Cardiac muscle cell (in vitro differentiated cells and primary cell): Measurements from ENCODE around the gene NAT8L. TPM values are rescaled to one million over a fixed set of nuclear protein-coding genes. Genes with fewer than 3 reads are reported as not detected.

Experiments
- DNase-seq, 2 donors: peaks; one replicate each; pipeline versions ENCODE4 v3.0.0 to v3.0.0-alpha.2; 2010 to 2017; ENCODE audit warnings: low read depth in 1 of 2, low spot score in 1 of 2
- H3K27ac ChIP-seq: fragments of 200-600 bp; sonication (generic); 2 replicates; pipeline ENCODE4 v1.5.1; 2016
- H3K27me3 ChIP-seq: fragments of 200-600 bp; sonication (generic); 2 replicates; pipeline ENCODE4 v1.6.0; 2016; ENCODE audit warnings: control low read depth
- H3K36me3 ChIP-seq: fragments of 200-600 bp; sonication (generic); 2 replicates; pipeline ENCODE4 v1.5.1; 2016; ENCODE audit warnings: control low read depth
- H3K4me1 ChIP-seq: fragments of 200-600 bp; sonication (generic); 2 replicates; pipeline ENCODE4 v1.8.1; 2017; ENCODE audit warnings: low read depth, mild to moderate bottlenecking, mixed run types
- H3K4me3 ChIP-seq: fragments of 200-600 bp; sonication (generic); 2 replicates; pipeline ENCODE4 v1.5.1; 2016; ENCODE audit warnings: mild to moderate bottlenecking
- H3K9me3 ChIP-seq: fragments of 200-600 bp; sonication (generic); 2 replicates; pipeline ENCODE4 v1.5.1; 2017; ENCODE audit warnings: low read depth, mild to moderate bottlenecking, control low read depth
- CTCF ChIP-seq: IDR thresholded peaks from 2 replicates; pipeline ENCODE4 v1.5.1; 2012; ENCODE audit warnings: low read depth, mild to moderate bottlenecking, low read length
- polyA plus RNA-seq: library from polyadenylated mRNA; unstranded; fragments of >200 nt; fragmentation: Nextera tagmentation; extraction: Ambion mirVana; gene quantifications from 2 replicates; pipeline ENCODE4 v1.2.1, GENCODE V29; 2016
- total RNA-seq: library from RNA; depleted of rRNA; stranded (reverse); fragments of >200 nt; gene quantifications from 2 replicates; pipeline ENCODE4 v1.2.3, GENCODE V29; 2016

Gene NAT8L
- total and polyA plus RNA-seq, 2 experiments from 2014 or later, result 5.5 to 20.9 TPM

GRCh38 chr4:2068198-2068470 lies 9.0 kb downstream of the NAT8L start:
- H3K27me3 ChIP-seq, result no peaks in the 10 kb centered on the region
- no peak for TF ChIP-seq CTCF
- peaks cover 11% of the 10 kb centered on the region for H3K4me1 ChIP-seq
- no peak overlapping the region for H3K4me3 ChIP-seq
- no peaks in the 10 kb centered on the region for H3K9me3 ChIP-seq
- H3K36me3 ChIP-seq, result no peaks in the 10 kb centered on the region
- no peak for DNase-seq
- no peak overlapping the region for H3K27ac ChIP-seq

- no peaks in the 10 kb centered on the region for H3K36me3 ChIP-seq
- DNase-seq, result no peak
- no peaks in the 10 kb centered on the region for H3K9me3 ChIP-seq
- no peak overlapping the region for H3K4me3 ChIP-seq
- H3K4me1 ChIP-seq, result peaks cover 11% of the 10 kb centered on the region
- H3K27me3 ChIP-seq, result no peaks in the 10 kb centered on the region
- TF ChIP-seq CTCF, result no peak
- H3K27ac ChIP-seq, result no peak overlapping the region
These were observed 9.4 kb downstream of the NAT8L start for GRCh38 chr4:2068566-2068965.

GRCh38 chr4:2069161-2069971 lies 10.2 kb downstream of the NAT8L start:
- Histone ChIP-seq H3K9me3 (no peaks in the 10 kb centered on the region), H3K4me1 (peaks cover 11% of the 10 kb centered on the region), H3K4me3 (no peak overlapping the region), H3K27ac (no peak overlapping the region), H3K27me3 (no peaks in the 10 kb centered on the region), H3K36me3 (no peaks in the 10 kb centered on the region)
- DNase-seq, result no peak
- no peak for TF ChIP-seq CTCF

GRCh38 chr4:2069986-2070385 lies 10.9 kb downstream of the NAT8L start:
- Histone ChIP-seq H3K27ac (no peak overlapping the region), H3K4me1 (peaks cover 11% of the 10 kb centered on the region), H3K9me3 (no peaks in the 10 kb centered on the region), H3K4me3 (no peak overlapping the region), H3K27me3 (no peaks in the 10 kb centered on the region), H3K36me3 (no peaks in the 10 kb centered on the region)
- DNase-seq, result no peak
- no peak for TF ChIP-seq CTCF

- Histone ChIP-seq H3K4me1 (peaks cover 11% of the 10 kb centered on the region), H3K4me3 (no peak overlapping the region), H3K27ac (no peak overlapping the region), H3K36me3 (no peaks in the 10 kb centered on the region), H3K9me3 (no peaks in the 10 kb centered on the region), H3K27me3 (no peaks in the 10 kb centered on the region)
- no peak for TF ChIP-seq CTCF
- DNase-seq, result no peak
These were observed 11.5 kb downstream of the NAT8L start for GRCh38 chr4:2070421-2071251.
